Calu3 (cell line): Measurements from ENCODE around the gene NID2. TPM values are rescaled to one million over a fixed set of nuclear protein-coding genes. Genes with fewer than 3 reads are reported as not detected.
A peak's percentile ranks its signal among the peaks of the same experiment; 100 is the strongest.

Experiments used
- BruUV-seq: library from RNA; stranded (reverse); fragments of 400-500 nt; replicated peaks from 2 replicates; lab custom pipeline; 2021; lab: Mats Ljungman, UMichigan
- CTCF ChIA-PET: fragments of 300-600 bp; sonication (Branson Sonifier 250); formaldehyde crosslinking; loops from one replicate; lab custom pipeline; 2022; ENCODE audit warnings: antibody characterized with exemption; lab: Charles Lee
- DNase-seq: peaks from one replicate; pipeline ENCODE4 v3.0.0; 2022
- H3K27ac Mint-ChIP-seq: one replicate; pipeline ENCODE4 v1.8.0; 2022; ENCODE audit warnings: mixed read lengths; ENCODE audit not compliant: unreplicated experiment
- H3K27me3 Mint-ChIP-seq: one replicate; pipeline ENCODE4 v1.8.0; 2022; ENCODE audit warnings: mixed read lengths; ENCODE audit not compliant: unreplicated experiment
- H3K36me3 Mint-ChIP-seq: one replicate; pipeline ENCODE4 v1.8.0; 2022; ENCODE audit warnings: mild to moderate bottlenecking, moderate library complexity, mixed read lengths; ENCODE audit not compliant: insufficient read depth, unreplicated experiment
- H3K4me1 Mint-ChIP-seq: one replicate; pipeline ENCODE4 v1.8.0; 2022; ENCODE audit warnings: mild to moderate bottlenecking, low read depth, mixed read lengths; ENCODE audit not compliant: unreplicated experiment
- H3K4me3 Mint-ChIP-seq: one replicate; pipeline ENCODE4 v1.8.0; 2022; ENCODE audit warnings: mild to moderate bottlenecking, low read depth, moderate library complexity, mixed read lengths; ENCODE audit not compliant: unreplicated experiment
- H3K9me3 Mint-ChIP-seq: one replicate; pipeline ENCODE4 v1.8.0; 2022; ENCODE audit warnings: low read depth, mixed read lengths; ENCODE audit not compliant: unreplicated experiment
- CTCF ChIP-seq: fragments of 200-600 bp; IDR thresholded peaks from one replicate; pipeline ENCODE4 v1.8.0; 2022; ENCODE audit warnings: antibody characterized with exemption; ENCODE audit not compliant: unreplicated experiment
- intact Hi-C: fragments of 100-400 bp; cut with micrococcal nuclease; formaldehyde crosslinking; loops from one replicate; pipeline ENCODE4 v1.10.0; 2022; ENCODE audit not compliant: unreplicated experiment
- total RNA-seq: library from RNA; stranded (reverse); gene quantifications from 2 replicates; pipeline ENCODE4 v1.2.3, GENCODE V29; 2022

Gene NID2
- total RNA-seq, 1 experiment from 2014 or later: not detected

GRCh38 chr14:52048116-52048515, 20.7 kb downstream of the NID2 start:
- Mint-ChIP-seq H3K4me1 (peaks cover 24% of the 10 kb centered on the region), H3K27me3 (peaks cover 36% of the 10 kb centered on the region), H3K36me3 (peaks cover 4% of the 10 kb centered on the region), H3K4me3 (no peak overlapping the region), H3K9me3 (no peaks in the 10 kb centered on the region), H3K27ac (no peak overlapping the region)
- CTCF ChIA-PET: no interaction called here
- no peak for TF ChIP-seq CTCF
- intact Hi-C loops: no loop called here
- no TSS peak for BruUV-seq
- DNase-seq: no peak

GRCh38 chr14:52046376-52046917, 22.4 kb downstream of the NID2 start:
- CTCF ChIA-PET: interaction anchor here (0.6 kb wide), 2 partner anchors 546 to 574 kb away, joined by 3 to 4 read pairs; no protein-coding TSS in a partner anchor
- no TSS peak for BruUV-seq
- H3K4me3 Mint-ChIP-seq: no peak overlapping the region
- no peak for TF ChIP-seq CTCF
- DNase-seq: no peak
- no peak overlapping the region for H3K27ac Mint-ChIP-seq
- peaks cover 4% of the 10 kb centered on the region for H3K36me3 Mint-ChIP-seq
- H3K27me3 Mint-ChIP-seq: peaks cover 19% of the 10 kb centered on the region
- intact Hi-C loops: no loop called here
- peaks cover 24% of the 10 kb centered on the region for H3K4me1 Mint-ChIP-seq
- no peaks in the 10 kb centered on the region for H3K9me3 Mint-ChIP-seq

- Mint-ChIP-seq H3K4me1 (peaks cover 17% of the 10 kb centered on the region), H3K27me3 (peaks cover 4% of the 10 kb centered on the region), H3K27ac (no peak overlapping the region), H3K9me3 (no peaks in the 10 kb centered on the region), H3K4me3 (no peak overlapping the region), H3K36me3 (peaks cover 4% of the 10 kb centered on the region)
- no peak for DNase-seq
- BruUV-seq: no TSS peak
- no peak for TF ChIP-seq CTCF
- intact Hi-C loops: no loop called here
- CTCF ChIA-PET: interaction anchor here (0.6 kb wide), 1 partner anchor 27 kb away, joined by 4 read pairs; no protein-coding TSS in a partner anchor
Observed at GRCh38 chr14:52044791-52045522, 23.9 kb downstream of the NID2 start.

- Mint-ChIP-seq H3K27me3 (peaks cover 7% of the 10 kb centered on the region), H3K36me3 (peaks cover 4% of the 10 kb centered on the region), H3K9me3 (no peaks in the 10 kb centered on the region), H3K27ac (no peak overlapping the region), H3K4me3 (no peak overlapping the region), H3K4me1 (peaks cover 16% of the 10 kb centered on the region)
- intact Hi-C loops: loop anchor here (1.0 to 2.0 kb wide), 2 partner anchors 88 to 429 kb away; no protein-coding TSS in a partner anchor
- peak; percentile 72 for TF ChIP-seq CTCF
- DNase-seq: peak; percentile 71
- CTCF ChIA-PET: interaction anchor here (0.6 kb wide), 1 partner anchor 1262 kb away, joined by 3 read pairs; no protein-coding TSS in a partner anchor
- BruUV-seq: no TSS peak
Observed at GRCh38 chr14:52043690-52044089, 25.2 kb downstream of the NID2 start.
